HG03457 (cell line): ENCODE measurements around the gene TEC.
"Not testable (repeated sequence)": the region's sequence is repeated elsewhere in the genome, so short reads cannot be mapped to it uniquely, and the experiment has no call there.

Source experiments
- ATAC-seq: cut with Tn5 transposase; IDR thresholded peaks from one replicate; pipeline ENCODE4 v1.9.1; 2021; ENCODE audit warnings: moderate number of reproducible peaks; ENCODE audit not compliant: unreplicated experiment

Gene TEC

GRCh38 chr4:48243429-48243828, 26.2 kb downstream of the TEC start:
- no peak for ATAC-seq

- no peak for ATAC-seq
These were observed 27.0 kb downstream of the TEC start for GRCh38 chr4:48242511-48243195.

DNA sequence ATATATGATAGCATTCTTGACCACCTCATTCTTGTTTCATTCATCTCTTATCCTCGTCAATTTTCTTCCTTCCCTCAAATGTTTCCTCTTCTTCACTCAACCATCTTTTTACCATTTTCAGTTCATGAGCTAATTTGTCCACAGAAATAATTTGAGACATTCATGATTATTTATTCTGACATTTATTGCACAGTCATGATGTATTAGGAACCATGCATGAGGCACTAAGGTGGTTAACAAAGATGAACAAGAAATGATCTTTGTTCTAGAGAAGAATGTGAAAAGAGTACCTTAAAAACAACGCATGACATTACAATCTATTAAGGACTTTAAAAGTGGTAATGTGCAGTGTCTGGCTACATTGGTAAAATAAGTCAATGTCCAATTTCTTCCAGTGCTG, 27.9 kb downstream of the TEC start:
- no peak for ATAC-seq

GRCh38 chr4:48237996-48238645, 31.5 kb downstream of the TEC start:
- no peak for ATAC-seq

GRCh38 chr4:48235050-48235449, 34.6 kb downstream of the TEC start:
- no peak for ATAC-seq

DNA sequence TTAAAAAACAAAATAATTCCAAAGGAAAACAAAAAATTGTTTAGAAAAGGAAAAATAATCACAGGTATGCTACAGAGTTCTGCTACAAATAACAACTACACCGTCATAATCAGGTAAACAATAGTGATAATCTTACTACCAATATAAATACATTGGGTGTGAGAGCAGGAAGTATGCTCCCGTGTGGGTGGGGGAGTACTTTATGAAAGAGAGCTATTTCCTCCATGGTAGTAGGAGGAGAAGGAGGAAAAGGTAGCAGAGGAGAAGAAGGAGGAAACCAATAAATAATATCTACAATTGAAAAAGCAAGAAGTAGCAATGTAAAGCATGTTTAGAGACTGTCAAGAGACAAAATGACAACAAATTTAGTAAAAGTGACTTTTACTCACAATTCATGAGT, 35.1 kb downstream of the TEC start:
- ATAC-seq, result no peak

- no peak for ATAC-seq
These were observed 40.7 kb downstream of the TEC start for GRCh38 chr4:48228949-48229348.

DNA sequence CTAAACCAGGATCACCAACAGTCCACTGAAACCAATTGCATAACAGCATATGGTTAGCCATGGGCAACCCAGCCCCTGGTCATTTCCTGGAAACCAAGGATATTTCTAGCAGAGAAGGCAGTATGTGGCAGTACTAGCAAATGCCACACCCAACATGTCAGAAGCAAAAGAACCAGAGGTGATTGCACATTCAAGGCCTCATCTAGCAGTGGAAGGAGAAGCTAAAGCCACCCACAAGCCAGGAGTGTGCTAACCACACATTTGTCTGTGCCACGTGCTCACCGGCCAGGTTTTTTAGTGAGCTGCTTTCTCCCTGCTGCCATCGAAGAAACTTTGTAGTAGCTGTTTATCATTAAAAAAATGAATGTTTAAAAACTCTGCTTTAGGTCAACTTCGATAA, 42.0 kb downstream of the TEC start:
- no peak for ATAC-seq

- ATAC-seq, result no peak
These were observed 43.4 kb downstream of the TEC start for GRCh38 chr4:48226199-48226598.

DNA sequence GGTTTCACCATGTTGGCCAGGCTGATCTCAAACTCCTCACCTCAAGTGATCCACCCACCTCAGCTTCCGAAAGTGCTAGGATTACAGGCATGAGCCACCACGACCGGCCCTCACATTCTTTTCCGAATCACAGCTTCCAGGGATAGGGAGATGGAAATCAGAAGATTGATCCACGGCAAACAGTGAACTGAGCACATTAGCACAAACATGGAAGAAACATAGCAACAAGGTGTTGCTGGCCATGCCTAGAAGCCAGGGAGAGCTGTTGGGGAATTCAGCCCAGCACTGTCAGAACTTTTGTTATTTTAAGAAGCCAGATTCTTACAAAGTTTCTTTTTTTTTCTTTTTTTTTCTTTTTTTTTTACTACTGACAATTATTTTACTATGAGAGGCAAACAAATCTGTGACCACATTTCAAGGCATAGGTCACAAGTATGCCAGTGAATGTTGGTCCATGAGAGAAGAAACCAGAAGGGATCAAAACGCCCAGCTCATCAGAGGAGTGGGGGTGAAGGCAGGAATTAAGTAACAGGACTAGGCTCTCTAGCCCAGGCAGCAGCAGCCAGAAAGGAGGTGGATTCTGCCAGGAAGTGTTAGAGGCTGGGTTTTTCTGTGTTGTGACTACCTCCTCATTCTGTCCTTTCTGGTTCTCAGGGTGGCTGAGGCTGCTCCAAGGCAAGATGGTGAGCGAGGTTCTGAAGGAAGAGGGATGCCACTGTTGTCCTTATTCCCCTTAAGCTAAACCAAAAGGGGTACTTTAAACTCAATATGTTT, 44.1 kb downstream of the TEC start:
- no peak for ATAC-seq

DNA sequence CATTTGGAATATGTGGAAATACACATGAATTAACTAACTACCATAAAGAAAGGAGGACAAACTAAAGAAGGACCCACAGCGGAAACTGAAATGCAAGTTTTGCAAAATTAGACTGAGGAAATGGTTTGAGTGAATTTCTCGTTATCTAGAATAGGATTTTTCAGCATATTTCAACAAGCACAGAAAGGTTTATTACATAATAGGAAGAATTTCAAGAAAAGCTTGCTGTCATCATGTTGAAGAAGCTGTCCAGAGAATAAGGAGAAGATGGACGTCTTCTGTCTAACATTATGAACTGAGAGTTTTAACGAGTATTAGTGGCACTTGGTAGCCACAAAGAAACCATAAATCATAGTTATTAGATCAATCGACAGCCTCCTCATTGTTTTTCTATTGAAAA, 45.0 kb downstream of the TEC start:
- no peak for ATAC-seq

- no peak for ATAC-seq
These were observed 45.9 kb downstream of the TEC start for GRCh38 chr4:48223633-48224295.

GRCh38 chr4:48222491-48222890, 47.1 kb downstream of the TEC start:
- ATAC-seq, result no peak

GRCh38 chr4:48219430-48219829, 50.2 kb downstream of the TEC start:
- not testable (repeated sequence) for ATAC-seq

- ATAC-seq, result no peak
These were observed 53.1 kb downstream of the TEC start for GRCh38 chr4:48216563-48216962.

- ATAC-seq, result no peak
These were observed 53.7 kb downstream of the TEC start for GRCh38 chr4:48215977-48216376.

- peak; percentile 77 for ATAC-seq
These were observed 57.5 kb downstream of the TEC start for GRCh38 chr4:48212165-48212564.

- no peak for ATAC-seq
These were observed 58.7 kb downstream of the TEC start for GRCh38 chr4:48210966-48211328.

DNA sequence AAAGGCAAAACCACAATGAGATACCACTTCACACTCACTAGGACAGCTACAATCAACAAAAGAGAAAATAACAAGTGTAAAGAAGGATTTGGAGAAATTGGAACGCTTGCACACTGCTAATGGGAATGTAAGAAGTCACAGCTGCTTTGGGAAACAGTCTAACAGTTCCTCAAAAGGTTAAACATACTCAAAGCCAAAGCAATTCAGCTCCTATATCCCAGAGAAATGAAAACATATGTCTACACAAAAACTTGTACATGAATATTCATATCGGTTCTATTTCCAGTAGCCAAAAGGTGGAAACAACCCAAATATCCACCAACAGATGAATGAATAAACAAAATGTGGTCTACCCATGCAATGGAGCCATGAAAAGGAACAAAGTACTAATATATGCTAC, 64.0 kb downstream of the TEC start:
- ATAC-seq, result no peak

- no peak for ATAC-seq
These were observed 64.5 kb downstream of the TEC start for GRCh38 chr4:48205107-48205506.

DNA sequence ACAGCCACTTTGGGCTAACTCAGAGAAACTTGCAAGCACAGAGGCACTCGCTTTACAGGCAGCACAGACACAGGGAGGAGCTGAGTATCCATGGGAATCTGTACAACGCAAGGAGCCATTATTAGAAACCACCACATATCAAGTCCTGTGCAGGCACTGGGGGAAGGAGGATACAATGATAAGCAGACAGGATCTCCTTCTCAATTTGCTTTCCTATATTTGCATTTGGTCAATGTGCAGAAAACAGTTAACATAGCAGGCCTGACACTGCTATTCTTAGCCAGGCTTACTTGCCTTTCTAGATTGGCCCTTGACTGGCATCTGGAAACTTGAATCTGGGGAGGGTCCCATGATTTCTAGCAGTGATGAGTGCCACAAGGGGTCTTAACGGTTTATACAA, 65.8 kb downstream of the TEC start:
- peak; percentile 27 for ATAC-seq
